Stimulated activated CD4-positive, alpha-beta T cell treated with anti-CD3 and anti-CD28 coated beads, Interleukin-4, amount 100 ng/mL, for 48 hours (primary cell): ENCODE data around the gene ALG8.
"Not testable (repeated sequence)": the region's sequence is repeated elsewhere in the genome, so short reads cannot be mapped to it uniquely, and the experiment has no call there.

Experiments used
- DNase-seq, 2 donors: peaks; one replicate each; pipeline ENCODE4 v3.0.0-alpha.2; 2020; ENCODE audit warnings: low read depth in 2 of 2

Gene ALG8

DNA sequence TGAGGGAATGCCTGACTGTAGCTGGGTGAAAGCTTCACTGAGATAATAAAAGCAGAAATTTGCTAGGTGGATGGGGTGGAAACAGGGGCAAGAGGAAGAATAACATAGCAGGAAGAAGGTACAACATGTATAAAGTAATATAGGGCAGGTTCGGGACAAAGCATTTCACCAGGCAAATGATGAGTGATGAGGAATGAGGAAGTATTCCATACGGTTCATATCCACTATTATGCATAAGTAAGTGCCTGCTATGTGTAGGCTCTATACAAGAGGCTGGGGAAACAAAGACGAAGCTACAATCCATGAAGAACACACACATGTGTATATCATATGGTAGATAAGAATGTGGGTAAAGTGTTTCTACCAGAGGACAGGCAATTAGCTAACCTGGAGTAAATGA is 67.7 kb downstream of the ALG8 start:
- DNase-seq, result no peak

DNA sequence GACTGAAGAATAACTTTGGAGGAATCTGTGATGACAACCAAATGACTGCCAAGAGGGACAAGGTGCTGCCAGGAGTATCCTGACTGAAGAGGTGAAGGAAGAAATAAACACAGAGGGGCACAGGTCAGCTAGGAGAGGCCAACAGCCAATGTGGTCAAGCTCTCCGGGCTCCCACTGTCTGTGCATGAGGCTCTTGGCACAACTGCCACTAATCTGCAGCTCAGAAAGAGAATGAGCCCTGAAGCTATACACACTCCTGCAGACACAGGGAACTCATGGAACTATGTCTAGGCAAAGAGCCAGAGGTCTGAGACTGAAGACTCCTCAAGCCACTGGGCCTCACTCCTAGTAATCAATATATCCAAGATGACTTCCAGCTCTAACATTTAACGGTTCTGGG is 68.8 kb downstream of the ALG8 start:
- DNase-seq, result no peak

DNA sequence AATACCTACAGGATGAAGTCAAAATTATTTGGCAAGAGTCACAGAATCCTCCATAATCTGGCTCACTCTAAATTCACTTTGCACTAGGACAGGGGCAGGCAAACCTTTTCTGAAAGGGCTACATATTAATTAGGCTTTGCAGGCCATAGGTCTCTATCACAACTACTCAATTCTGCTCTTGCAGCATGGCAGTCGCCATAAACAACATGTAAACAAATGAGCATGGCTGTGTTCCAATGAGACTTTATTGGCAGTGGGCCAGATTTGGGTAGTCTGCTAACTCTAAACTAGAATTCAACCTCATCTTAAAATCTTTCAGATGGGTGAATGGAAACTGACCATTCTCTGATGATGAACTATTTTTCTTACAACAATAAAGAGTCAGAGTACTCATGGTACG is 70.0 kb downstream of the ALG8 start:
- no peak for DNase-seq

DNA sequence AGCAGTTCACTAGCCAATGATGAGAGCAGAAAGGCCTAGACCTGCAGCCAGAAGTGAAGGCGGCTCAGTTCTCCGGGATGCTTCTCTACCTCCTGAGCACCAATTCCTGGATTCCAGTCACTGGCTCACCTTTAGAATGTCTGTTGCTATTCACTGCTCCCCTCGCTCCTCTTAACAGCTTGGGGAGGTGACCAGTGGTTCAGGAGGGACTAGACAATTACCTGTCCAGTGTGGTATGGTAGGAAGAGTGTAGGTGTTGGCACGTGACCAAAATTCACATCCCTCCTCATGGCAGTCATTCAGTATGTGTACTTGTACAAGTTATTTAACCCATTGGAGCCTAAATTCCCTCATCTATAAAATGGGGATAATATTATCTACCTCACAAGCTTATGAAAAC is 71.7 kb downstream of the ALG8 start:
- DNase-seq, result no peak

DNA sequence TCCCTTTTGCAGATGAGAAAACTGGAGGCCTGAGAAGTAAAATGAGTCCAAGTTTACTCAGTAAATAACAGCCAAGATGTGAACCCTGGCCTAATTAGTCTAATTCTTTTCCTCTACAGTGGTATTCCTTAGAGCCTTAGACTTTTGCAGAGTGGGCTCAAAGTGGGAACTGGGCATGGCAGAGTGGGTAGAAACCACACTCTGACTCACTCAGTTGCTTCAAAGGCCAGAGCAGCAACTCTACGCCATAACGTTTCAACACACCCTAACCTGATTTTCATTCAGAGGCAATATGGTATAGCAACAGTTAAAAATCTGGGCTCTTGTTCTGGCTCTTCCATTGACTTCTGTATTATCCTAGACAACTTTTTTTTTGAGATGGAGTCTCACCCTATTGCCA is 73.0 kb downstream of the ALG8 start:
- DNase-seq, result no peak

DNA sequence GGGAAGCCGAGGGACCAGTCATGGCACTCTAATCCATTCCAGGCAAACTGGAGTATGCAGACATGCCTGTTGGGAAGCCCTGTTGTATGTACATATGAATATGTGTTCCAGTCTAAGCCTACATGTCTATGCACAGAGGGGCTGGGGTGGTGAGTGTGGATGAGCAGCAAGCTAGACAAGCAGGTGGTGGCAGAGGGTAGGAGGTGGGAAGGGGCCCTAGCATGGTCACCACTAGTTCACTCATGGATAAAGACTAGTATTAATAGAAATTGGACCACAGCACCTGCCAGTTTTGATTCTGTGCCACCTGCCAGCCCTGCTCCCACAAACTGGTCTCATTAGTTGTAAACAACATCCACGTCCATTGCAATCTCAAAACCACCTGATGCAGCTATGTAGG is 74.2 kb downstream of the ALG8 start:
- DNase-seq, result no peak

DNA sequence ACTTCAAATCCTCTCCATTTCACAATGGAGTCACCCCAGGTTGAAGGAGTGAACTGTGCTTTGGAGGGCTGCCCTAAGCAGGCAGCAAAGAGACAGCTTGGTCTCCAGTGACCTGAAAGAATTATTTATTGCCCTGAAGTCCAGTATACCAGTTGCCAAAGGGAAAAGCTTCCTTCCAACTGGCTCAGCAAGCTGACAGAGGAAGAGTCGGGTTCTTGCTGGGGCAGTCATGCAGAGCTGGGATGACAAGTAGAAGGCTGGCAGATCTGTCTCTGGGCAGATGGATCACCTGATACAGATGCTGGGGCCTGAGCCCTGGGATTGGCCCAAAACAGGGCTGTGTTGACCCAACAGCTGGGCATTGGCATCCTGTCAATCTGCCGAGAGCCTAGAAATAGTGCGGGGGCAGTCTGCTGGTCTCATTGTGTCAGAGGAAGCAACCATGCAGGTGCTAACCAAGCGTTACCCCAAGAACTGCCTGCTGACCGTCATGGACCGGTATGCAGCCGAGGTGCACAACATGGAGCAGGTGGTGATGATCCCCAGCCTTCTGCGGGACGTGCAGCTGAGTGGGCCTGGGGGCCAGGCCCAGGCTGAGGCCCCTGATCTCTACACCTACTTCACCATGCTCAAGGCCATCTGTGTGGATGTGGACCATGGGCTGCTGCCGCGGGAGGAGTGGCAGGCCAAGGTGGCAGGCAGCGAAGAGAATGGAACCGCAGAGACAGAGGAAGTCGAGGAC is 75.8 kb downstream of the ALG8 start, which contains the start of gene THRSP:
TSS of gene THRSP (plus strand) at position 422 of the 742 bp plus-strand sequence. CDS start at position 443, 21 bp downstream.
- no peak for DNase-seq

DNA sequence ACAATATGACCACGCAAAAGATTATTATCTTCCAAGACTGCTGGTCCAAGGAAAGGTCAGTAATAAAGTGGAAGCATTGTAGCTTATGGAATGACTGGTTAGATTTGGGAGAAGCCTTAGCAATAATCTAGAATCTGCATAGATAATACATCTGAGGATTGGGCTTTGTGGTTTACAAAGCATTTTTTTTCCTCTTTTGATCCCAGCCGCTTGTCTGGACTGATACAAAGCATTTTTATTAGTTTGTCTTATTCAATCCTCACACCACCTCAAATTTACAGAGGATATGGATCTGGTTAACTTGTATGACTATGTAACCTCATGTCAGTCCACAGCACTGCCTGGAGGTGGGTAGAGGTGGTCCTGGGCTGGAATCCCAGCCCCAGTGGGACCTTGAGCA is 76.8 kb downstream of the ALG8 start:
- DNase-seq, result no peak

DNA sequence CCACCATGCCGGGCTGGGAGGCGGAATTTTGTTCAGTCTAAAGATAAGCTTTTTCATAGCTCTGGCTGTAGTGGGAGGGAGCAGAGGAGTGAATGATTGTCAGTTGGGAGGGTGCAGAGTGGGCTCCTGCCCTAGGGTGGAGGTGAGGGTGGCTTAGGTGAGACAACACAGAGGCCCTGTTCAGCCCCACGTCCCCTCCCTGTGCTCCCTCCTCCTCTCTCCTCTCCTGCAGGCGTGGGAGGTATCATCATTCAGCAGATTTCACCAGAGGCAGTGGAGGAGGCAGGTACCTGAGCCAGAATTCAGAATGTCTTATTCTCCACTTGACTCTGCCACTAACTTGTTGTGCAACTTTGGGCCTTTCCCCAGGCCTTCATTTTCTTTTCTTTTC is 77.5 kb downstream of the ALG8 start:
- DNase-seq, result no peak

DNA sequence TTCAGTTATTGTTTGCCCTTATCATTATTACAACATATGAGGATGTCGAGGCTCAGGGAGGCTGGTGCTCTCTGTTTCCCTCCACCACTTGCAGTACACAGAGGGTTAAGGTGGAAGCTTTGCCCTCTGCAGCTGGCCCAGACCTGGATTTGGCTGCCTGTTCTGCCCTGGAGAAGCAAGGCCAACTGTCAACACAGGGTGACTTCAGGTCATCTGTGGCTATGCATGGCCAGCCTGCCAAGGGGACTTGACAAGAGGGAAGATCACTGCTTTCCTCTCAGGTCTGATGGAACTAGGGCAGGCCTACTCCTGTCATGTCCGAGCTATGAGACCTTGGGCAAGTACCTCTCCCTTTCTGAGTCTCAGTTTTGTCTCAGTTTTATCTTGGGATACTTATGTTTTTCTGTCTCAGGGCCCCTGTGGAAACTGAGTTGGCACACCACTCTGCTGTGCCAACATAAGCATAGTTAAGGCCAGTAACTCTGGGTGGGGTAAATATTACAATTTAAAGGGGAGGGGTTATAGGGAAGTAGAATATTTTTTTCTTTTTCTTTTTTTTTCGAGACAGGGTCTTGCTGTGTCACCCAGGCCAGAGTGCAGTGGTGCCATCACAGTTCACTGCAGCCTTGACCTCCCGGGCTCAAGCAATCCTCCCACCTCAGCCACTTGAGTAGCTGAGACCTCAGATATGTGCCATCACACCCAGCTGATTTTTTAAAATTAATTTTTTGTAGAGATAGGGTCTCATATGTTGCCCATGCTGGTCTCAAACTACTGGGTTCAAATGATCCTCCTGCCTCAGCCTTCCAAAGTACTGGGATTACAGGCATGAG is 78.1 kb downstream of the ALG8 start:
- DNase-seq, result no peak

DNA sequence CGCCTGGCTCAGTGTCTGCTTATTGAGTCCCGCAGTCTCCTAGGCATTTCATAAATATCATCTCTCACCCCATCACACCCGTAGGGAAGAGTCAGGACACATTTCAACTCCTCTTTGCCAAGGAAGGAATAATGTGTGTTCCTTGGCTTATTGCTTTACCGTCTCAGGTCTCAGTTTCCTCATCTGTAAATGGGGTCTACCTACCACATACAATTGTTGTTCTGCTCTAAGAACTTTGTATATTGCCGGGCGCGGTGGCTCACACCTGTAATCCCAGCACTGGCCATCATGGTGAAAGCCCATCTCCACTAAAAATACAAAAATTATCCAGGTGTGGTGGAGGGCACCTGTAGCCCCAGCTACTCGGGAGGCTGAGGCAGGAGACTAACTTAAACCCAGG is 78.9 kb downstream of the ALG8 start:
- DNase-seq, result no peak

DNA sequence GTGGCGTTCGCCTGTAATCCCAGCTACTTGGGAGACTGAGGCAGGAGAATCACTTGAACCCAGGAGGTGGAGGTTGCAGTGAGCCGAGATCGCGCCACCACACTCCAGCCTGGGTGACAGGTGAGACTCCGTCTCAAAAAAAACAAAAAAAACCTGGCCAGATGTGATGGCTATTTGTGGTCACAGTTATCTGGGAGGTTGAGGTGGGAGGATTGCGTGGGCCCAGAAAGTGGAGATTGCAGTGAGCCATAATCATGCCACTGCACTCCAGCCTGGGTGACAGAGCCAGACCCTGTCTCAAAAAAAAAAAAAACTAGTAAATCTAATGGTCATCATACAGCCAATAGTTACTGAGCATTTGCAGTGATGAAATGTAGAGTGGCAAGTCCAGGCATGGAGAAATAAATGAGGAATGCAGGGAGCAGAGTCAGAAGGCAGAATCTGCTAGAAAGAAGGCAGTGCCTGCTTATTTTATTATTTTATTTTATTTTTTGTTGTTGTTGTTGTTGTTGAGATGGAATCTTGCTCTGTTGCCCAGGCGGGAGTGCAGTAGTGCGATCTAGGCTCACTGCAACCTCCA is 79.6 kb downstream of the ALG8 start:
- not testable (repeated sequence) for DNase-seq

DNA sequence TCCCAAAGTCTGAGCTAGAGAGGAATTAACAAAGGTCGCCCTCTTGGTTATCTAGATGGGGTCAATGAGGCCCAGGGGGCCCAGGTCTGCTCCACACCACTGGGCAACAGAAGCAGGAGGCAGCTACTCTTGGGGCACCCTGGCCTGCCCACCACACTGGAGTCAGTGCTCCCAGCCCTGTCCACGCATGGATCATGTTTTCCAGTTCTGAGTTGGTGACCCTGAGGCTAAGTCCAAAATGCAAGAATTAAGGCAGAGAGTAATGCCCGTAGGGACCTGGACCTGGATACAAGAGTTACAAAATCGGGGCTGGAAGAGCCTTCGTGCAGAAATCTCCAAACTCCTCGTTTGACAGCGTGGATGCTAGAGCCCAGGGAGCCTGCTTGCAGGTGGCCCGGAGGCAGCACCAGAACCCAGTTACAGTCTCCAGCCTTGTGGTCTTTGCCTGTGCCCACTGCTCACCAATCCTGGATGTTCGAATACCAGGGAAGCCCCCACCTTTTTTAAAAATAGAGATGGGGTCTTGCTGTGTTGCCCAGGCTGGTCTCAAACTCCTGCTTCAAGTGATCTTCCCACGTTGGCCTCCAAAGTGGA is 81.9 kb downstream of the ALG8 start:
- no peak for DNase-seq

DNA sequence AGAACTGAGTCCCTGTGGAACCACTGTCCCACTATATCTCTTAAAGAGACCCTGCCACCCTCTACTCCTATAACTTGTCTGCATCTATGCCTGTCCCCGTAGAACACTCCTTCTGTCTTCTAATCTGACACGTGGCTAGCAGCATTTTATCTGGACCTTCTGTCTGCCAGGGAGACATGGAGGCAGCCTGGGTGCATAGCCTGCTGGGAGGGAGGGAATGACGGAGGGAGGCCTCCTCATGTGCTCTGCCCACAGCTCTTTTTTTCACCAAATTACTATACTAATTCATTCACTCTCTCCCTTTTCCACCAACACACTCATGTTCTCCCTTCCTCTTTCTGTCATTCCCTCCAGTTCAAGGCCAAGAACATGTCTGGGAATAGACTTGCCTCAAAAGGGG is 83.3 kb downstream of the ALG8 start:
- DNase-seq, result no peak

DNA sequence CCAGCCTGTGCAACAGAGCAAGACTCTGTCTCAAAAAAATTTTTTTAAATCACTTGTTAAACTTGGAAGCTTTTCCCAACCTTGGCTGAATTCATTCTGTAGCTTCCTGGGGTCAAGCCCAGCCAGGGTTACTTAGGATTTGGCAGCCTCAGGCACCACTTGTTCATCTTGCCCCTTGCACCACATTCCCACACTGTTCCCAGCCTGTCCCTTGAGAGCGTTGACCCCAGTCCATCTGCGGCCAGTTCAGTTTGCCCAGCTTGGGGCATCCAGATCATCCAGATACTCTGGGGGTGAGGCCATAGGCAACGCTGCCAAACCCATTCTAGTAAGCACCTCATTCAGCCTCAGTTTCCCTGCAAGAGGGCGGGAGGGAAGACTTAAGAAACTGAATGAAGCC is 84.5 kb downstream of the ALG8 start:
- DNase-seq, result no peak

DNA sequence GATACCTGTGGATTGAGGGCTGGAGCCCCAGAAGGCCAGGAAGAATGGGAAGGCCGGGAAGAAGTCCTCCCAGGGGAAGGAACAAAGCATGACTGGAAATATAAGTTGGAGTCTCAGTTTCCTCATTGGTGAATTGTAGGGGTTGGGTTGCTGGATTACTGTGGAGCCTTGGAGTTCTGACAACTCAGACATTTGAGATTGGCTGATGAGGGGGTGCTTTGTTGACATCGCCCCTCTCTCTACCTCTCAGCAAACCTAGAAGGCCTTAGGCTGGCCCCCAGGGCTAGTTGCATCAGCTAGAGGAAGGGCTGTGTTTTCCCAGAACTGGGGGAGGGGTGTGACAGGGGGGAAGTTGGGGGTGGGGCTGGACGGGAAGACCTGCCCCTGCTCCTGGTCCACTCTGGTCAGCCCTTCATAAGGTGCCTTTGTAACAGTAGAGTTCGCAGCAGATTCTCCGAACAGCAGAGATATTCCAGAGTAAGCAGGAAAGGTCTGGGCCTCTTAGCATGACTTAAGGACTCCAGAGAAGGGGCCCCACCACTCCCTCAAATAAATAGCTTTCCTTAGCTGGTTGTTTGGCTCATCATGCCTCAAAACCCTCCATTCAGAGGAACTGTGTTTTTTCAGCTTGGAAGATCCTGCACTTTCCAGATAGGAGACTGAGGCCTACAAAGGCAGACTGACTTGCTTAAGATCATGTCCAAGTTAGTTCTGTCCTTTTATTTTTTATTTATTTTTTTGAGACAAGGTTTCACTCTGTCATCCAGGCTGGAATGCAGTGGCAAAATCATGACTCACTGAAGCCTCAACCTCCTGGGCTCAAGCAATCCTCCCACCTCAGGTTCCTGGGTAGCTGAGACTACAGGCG is 88.2 kb downstream of the ALG8 start:
- no peak for DNase-seq
